H9 (cell line): ENCODE data around the gene THOP1. TPM values are rescaled to one million over a fixed set of nuclear protein-coding genes. Genes with fewer than 3 reads are reported as not detected.

ENCODE experiments used
- DNase-seq: peaks from one replicate; pipeline ENCODE4 v3.0.0-alpha.2; 2017
- H2AFZ ChIP-seq: one replicate; pipeline ENCODE4 v1.6.1; 2013; ENCODE audit warnings: mild to moderate bottlenecking, low read length, control low read depth, moderate library complexity
- H2AK5ac ChIP-seq: 2 replicates; pipeline ENCODE4 v1.6.1; 2013; ENCODE audit warnings: low read length, control low read depth, mixed read lengths; ENCODE audit not compliant: insufficient read length
- H2BK120ac ChIP-seq: one replicate; pipeline ENCODE4 v1.6.1; 2013; ENCODE audit warnings: low read depth, mild to moderate bottlenecking, low read length, control low read depth, inconsistent platforms; ENCODE audit not compliant: poor library complexity, severe bottlenecking
- H2BK12ac ChIP-seq: 2 replicates; pipeline ENCODE4 v1.6.1; 2013; ENCODE audit warnings: low read length, control low read depth, mixed read lengths, low read depth; ENCODE audit not compliant: insufficient read length
- H2BK15ac ChIP-seq: 2 replicates; pipeline ENCODE4 v1.6.1; 2013; ENCODE audit warnings: low read depth, low read length, control low read depth
- H2BK20ac ChIP-seq: one replicate; pipeline ENCODE4 v1.6.1; 2013; ENCODE audit warnings: low read depth, mild to moderate bottlenecking, low read length, control low read depth, inconsistent platforms; ENCODE audit not compliant: poor library complexity, severe bottlenecking
- H2BK5ac ChIP-seq: 2 replicates; pipeline ENCODE4 v1.6.1; 2013; ENCODE audit warnings: low read length, control low read depth, mixed read lengths; ENCODE audit not compliant: insufficient read length
- H3K14ac ChIP-seq: 2 replicates; pipeline ENCODE4 v1.6.1; 2013; ENCODE audit warnings: low read length, control low read depth; ENCODE audit not compliant: insufficient read depth
- H3K18ac ChIP-seq: 2 replicates; pipeline ENCODE4 v1.6.1; 2013; ENCODE audit warnings: low read depth, mild to moderate bottlenecking, mixed read lengths, low read length, control low read depth; ENCODE audit not compliant: insufficient read length
- H3K23ac ChIP-seq: 2 replicates; pipeline ENCODE4 v1.6.1; 2013; ENCODE audit warnings: low read length, control low read depth, mixed read lengths, low read depth; ENCODE audit not compliant: insufficient read length
- H3K23me2 ChIP-seq: 2 replicates; pipeline ENCODE4 v1.6.1; 2013; ENCODE audit warnings: low read depth, mild to moderate bottlenecking, mixed read lengths, low read length, control low read depth; ENCODE audit not compliant: insufficient read length, poor library complexity, severe bottlenecking
- H3K27ac ChIP-seq: 2 replicates; pipeline ENCODE4 v1.5.1; 2013; ENCODE audit warnings: low read length, control low read depth, mixed read lengths, low read depth; ENCODE audit not compliant: insufficient read length
- H3K27me3 ChIP-seq: 2 replicates; pipeline ENCODE4 v1.6.1; 2013; ENCODE audit warnings: low read length, control low read depth, inconsistent platforms; ENCODE audit not compliant: insufficient read depth
- H3K4ac ChIP-seq: 2 replicates; pipeline ENCODE4 v1.6.1; 2013; ENCODE audit warnings: low read depth, mild to moderate bottlenecking, control low read depth, inconsistent platforms, low read length, moderate library complexity
- H3K4me1 ChIP-seq: 2 replicates; pipeline ENCODE4 v1.6.1; 2013; ENCODE audit warnings: low read length, control low read depth, inconsistent platforms; ENCODE audit not compliant: insufficient read depth
- H3K4me2 ChIP-seq: 2 replicates; pipeline ENCODE4 v1.6.1; 2013; ENCODE audit warnings: low read length, control low read depth, mixed read lengths; ENCODE audit not compliant: insufficient read length, insufficient read depth
- H3K56ac ChIP-seq: 2 replicates; pipeline ENCODE4 v1.6.1; 2013; ENCODE audit warnings: low read depth, mild to moderate bottlenecking, mixed read lengths, low read length, control low read depth; ENCODE audit not compliant: insufficient read length
- H3K79me1 ChIP-seq: 2 replicates; pipeline ENCODE4 v1.6.1; 2013; ENCODE audit warnings: low read depth, mild to moderate bottlenecking, moderate library complexity, low read length, control low read depth, inconsistent platforms; ENCODE audit not compliant: insufficient read depth, poor library complexity, severe bottlenecking
- H3K79me2 ChIP-seq: 2 replicates; pipeline ENCODE4 v1.6.1; 2013; ENCODE audit warnings: low read length, control low read depth, inconsistent platforms; ENCODE audit not compliant: insufficient read depth
- H3K9ac ChIP-seq: 2 replicates; pipeline ENCODE4 v1.6.1; 2013; ENCODE audit warnings: low read length, control low read depth, mixed read lengths; ENCODE audit not compliant: insufficient read length; ENCODE audit errors: extremely low read depth
- H3K9me3 ChIP-seq: one replicate; pipeline ENCODE4 v1.6.1; 2013; ENCODE audit warnings: low read depth, low read length, inconsistent platforms; ENCODE audit not compliant: control insufficient read depth
- H3T11ph ChIP-seq: one replicate; pipeline ENCODE4 v1.6.1; 2013; ENCODE audit warnings: mild to moderate bottlenecking, low read length, control low read depth, inconsistent platforms
- H4K20me1 ChIP-seq: one replicate; pipeline ENCODE4 v1.6.1; 2013; ENCODE audit not compliant: control insufficient read depth, insufficient read length, insufficient read depth
- H4K5ac ChIP-seq: 2 replicates; pipeline ENCODE4 v1.6.1; 2013; ENCODE audit warnings: low read depth, mild to moderate bottlenecking, mixed read lengths, low read length, control low read depth; ENCODE audit not compliant: insufficient read length
- H4K8ac ChIP-seq: replicated peaks from 2 replicates; pipeline ENCODE4 v1.6.1; 2013; ENCODE audit warnings: low read length, control low read depth, mixed read lengths, low read depth; ENCODE audit not compliant: insufficient read length
- H4K91ac ChIP-seq: 2 replicates; pipeline ENCODE4 v1.6.1; 2013; ENCODE audit warnings: low read depth, mild to moderate bottlenecking, moderate library complexity, mixed read lengths, low read length, control low read depth; ENCODE audit not compliant: insufficient read length
- H3K27ac Mint-ChIP-seq, 3 experiments: 2 replicates in 2 of 3; 3 replicates in 1 of 3; pipeline ENCODE4 v1.8.0; 2020 to 2021; ENCODE audit warnings: mixed read lengths in 3 of 3, mild to moderate bottlenecking in 1 of 3, moderate library complexity in 1 of 3
- H3K27me3 Mint-ChIP-seq: 2 replicates; pipeline ENCODE4 v1.8.0; 2021; ENCODE audit warnings: low read depth, mild to moderate bottlenecking, moderate library complexity, mixed read lengths
- H3K36me3 Mint-ChIP-seq, 3 experiments: 2 replicates in 2 of 3; 3 replicates in 1 of 3; pipeline ENCODE4 v1.8.0; 2020 to 2021; ENCODE audit warnings: low read depth in 3 of 3, mixed read lengths in 3 of 3; ENCODE audit not compliant: insufficient read depth in 1 of 3
- H3K4me1 Mint-ChIP-seq, 2 experiments: 2 replicates each; pipeline ENCODE4 v1.8.0; 2020; ENCODE audit warnings: mixed read lengths in 2 of 2
- H3K4me3 Mint-ChIP-seq, 2 experiments: 2 replicates in 1 of 2; 3 replicates in 1 of 2; pipeline ENCODE4 v1.8.0; 2020 to 2021; ENCODE audit warnings: mild to moderate bottlenecking in 2 of 2, mixed read lengths in 2 of 2, moderate library complexity in 1 of 2
- H3K9me3 Mint-ChIP-seq, 2 experiments: 2 replicates in 1 of 2; 3 replicates in 1 of 2; pipeline ENCODE4 v1.8.0; 2020; ENCODE audit warnings: mild to moderate bottlenecking in 2 of 2, mixed read lengths in 2 of 2, moderate library complexity in 1 of 2
- WGBS: extraction: QIAGEN DNeasy Blood & Tissue Kit; methylation state at CpG from one replicate; pipeline ENCODE4 v1.1.7; 2013; ENCODE audit warnings: missing lambda C conversion rate, low lambda C conversion rate, mixed read lengths; ENCODE audit not compliant: insufficient read length; ENCODE audit errors: extremely low coverage; 5-methylcytosine and 5-hydroxymethylcytosine counted together
- total RNA-seq: library from RNA; stranded (reverse); gene quantifications from 2 replicates; pipeline ENCODE4 v1.2.1, GENCODE V29; 2021
- TF ChIP-seq, protein P1 (sequence below): fragments of 200-600 bp; sonication (generic); conservative IDR thresholded peaks from 3 replicates; pipeline ENCODE4 v1.8.0; 2021; ENCODE audit warnings: antibody characterized with exemption, mild to moderate bottlenecking

The THOP1 gene
- total RNA-seq, 1 experiment from 2014 or later, result 150 TPM

DNA sequence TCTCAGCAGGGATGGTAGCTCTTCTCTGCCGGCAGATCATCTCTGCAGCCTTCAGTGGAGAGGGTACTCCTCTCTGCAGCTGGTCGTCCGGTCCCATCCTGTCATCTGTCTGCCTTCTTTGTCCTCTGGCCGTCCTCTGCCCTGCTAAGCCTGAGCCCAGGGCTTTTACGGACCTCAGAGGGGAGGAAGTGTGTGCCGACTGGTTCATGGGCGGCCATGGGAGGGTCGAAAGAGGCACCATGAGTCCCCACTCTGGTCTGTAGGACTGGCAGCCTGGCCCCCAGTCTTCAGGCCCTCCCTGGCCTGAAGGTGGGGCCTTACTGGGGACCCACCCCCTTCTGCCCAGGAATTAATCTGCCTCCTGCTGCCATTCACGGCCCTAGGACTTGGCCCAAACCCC, 38.3 kb downstream of the THOP1 start:
- Histone ChIP-seq H2AFZ (no peak overlapping the region), H3K56ac (no peak overlapping the region), H2AK5ac (no peak overlapping the region), H2BK5ac (no peak overlapping the region), H3K9ac (no peak overlapping the region), H3K4me2 (no peak overlapping the region), H3K9me3 (peaks cover 6% of the 10 kb centered on the region), H3K79me1 (no peaks in the 10 kb centered on the region), H4K8ac (no peak overlapping the region), H3K18ac (no peak overlapping the region), H3K27me3 (no peaks in the 10 kb centered on the region), H3K4ac (no peak overlapping the region), H2BK15ac (no peak overlapping the region), H2BK12ac (no peak overlapping the region), H3K23me2 (no peaks in the 10 kb centered on the region), H4K5ac (no peak overlapping the region), H2BK120ac (no peak overlapping the region), H3K4me1 (no peaks in the 10 kb centered on the region), H2BK20ac (no peak overlapping the region), H3K27ac (no peak overlapping the region), H3K14ac (no peak overlapping the region), H3T11ph (no peak overlapping the region), H3K23ac (no peak overlapping the region), H3K79me2 (no peaks in the 10 kb centered on the region), H4K20me1 (peaks cover 2% of the 10 kb centered on the region), H4K91ac (no peak overlapping the region)
- Mint-ChIP-seq H3K4me3 (no peak overlapping the region), H3K27me3 (no peaks in the 10 kb centered on the region), H3K9me3 (peaks cover 18 to 32% of the 10 kb centered on the region in 2 experiments), H3K36me3 (peaks cover 29 to 46% (median 34%) of the 10 kb centered on the region in 3 experiments), H3K4me1 (peaks cover 3% of the 10 kb centered on the region in 2 experiments; a peak in 1 of 4 replicates), H3K27ac (no peak overlapping the region)
- no peak for DNase-seq
- TF ChIP-seq, protein P1, sequence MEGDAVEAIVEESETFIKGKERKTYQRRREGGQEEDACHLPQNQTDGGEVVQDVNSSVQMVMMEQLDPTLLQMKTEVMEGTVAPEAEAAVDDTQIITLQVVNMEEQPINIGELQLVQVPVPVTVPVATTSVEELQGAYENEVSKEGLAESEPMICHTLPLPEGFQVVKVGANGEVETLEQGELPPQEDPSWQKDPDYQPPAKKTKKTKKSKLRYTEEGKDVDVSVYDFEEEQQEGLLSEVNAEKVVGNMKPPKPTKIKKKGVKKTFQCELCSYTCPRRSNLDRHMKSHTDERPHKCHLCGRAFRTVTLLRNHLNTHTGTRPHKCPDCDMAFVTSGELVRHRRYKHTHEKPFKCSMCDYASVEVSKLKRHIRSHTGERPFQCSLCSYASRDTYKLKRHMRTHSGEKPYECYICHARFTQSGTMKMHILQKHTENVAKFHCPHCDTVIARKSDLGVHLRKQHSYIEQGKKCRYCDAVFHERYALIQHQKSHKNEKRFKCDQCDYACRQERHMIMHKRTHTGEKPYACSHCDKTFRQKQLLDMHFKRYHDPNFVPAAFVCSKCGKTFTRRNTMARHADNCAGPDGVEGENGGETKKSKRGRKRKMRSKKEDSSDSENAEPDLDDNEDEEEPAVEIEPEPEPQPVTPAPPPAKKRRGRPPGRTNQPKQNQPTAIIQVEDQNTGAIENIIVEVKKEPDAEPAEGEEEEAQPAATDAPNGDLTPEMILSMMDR, result no peak
- WGBS, result no CpG with 5 or more reads among the region's 9 CpGs
